Measurements from ENCODE around the gene PDE4B. TPM values are rescaled to one million over a fixed set of nuclear protein-coding genes. Genes with fewer than 3 reads are reported as not detected.
"Not testable (repeated sequence)": the region's sequence is repeated elsewhere in the genome, so short reads cannot be mapped to it uniquely, and the experiment has no call there.

PDE4B gene
- total RNA-seq, 2 donors from 2014 or later = 14.0 to 17.1 TPM

DNA sequence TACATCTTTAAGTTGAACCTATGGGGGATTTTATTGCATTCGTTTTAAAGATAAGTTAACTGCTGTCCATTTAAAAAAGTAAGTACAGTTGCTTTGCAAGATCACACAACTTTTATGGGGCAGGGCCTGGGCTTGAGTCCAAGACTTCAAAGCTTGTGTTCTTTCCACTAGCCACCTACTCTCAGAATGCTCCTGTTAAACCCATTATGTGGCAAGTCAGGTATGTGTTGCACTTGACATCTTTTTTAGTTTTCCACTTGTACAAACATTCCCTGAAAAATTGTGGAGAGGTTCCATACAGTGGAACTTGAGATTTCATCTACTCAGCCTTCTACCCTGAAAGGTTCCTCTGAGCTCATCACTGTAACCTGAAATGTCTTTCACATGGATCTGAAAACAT is 505.8 kb downstream of the PDE4B start:
- no peak for DNase-seq (ENCODE audit: low spot score)
- intact Hi-C loops (cut with DNase I) = no loop called here

DNA sequence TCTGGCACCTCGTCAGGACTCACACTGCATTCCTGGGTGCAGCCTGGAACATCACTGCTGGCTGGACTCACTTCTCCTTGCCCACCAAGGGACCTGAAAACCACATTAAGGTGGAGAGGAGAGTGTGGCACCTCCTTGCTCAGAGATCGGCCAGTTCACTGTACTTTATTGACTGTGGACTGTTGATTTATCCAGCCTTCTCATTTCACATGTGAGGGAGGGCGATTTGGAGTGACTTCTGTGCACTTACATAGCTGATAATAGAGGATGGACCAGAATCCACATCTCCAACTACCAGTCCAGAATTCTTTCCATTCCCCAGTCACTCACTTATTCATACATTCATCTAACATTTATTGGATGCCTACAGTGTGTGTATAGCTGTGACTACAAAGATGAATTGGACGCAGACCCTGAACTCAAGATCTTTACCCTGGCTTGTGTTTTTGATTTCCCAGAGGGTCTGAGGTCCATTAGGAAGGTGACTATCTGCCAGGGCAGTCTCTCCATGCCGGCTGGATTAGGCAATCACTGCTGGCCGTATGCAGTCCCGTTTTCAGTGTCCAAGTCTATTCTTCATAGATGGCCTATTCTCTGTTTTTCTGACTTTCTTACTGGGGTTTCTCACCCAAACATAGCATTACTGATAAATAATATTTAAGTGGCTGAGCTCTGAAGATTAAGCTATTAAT is 507.7 kb downstream of the PDE4B start:
- intact Hi-C loops (cut with DNase I) = no loop called here

DNA sequence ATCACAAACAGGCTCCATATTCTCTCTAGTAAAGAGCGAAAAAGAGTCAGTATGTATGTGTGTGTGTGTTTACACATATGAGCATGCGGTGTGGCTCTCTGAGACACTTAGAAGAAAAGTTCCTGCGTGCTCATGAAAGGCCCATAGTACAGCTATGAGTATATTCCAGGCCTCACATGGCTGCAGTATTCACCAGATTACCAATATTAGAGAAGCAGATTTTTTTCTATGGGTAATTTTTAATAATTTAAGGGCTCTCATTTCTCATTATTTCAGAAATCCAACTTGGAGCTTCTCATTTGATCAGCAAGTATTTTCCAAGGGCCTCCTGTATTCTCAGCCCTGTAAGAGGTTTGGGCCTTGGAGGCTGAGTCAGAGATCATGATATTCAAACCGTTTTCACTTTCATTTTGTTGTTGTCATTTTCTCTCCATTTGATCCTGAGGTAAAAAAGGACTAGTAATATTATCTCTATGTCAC is 508.3 kb downstream of the PDE4B start:
- no peak for DNase-seq (ENCODE audit: low spot score)
- intact Hi-C loops (cut with DNase I) = no loop called here

More for the DNA sequence above, 507.7 kb downstream of the PDE4B start:
- DNase-seq (ENCODE audit: low spot score) = no peak

DNA sequence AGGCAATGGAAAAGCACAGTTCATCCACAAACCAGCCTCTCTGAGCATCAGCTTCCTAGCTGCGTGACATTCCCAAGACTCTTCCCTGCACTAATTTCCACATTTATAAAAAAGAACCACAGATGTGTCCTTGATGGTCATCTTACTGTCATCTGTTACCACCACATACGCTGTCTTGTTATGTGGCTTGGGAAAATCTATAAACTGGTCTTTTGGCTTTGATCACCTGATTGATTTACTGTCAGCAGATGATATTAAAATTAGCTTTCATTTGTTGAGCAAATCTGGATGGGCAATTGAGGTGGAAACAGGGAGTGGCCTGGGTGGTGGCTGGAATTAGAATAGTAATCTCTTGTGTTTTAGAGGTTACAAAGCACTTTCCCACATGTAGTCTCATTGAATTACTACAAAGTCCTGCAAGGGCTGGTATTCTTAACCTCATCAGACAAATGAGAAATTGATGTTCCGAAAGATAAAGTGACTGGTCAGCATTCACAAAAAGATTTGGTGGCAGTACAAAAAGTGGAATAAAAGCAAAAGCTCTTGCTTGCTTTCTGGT is 509.6 kb downstream of the PDE4B start:
- intact Hi-C loops (cut with DNase I) = no loop called here
- DNase-seq (ENCODE audit: low spot score) = no peak

DNA sequence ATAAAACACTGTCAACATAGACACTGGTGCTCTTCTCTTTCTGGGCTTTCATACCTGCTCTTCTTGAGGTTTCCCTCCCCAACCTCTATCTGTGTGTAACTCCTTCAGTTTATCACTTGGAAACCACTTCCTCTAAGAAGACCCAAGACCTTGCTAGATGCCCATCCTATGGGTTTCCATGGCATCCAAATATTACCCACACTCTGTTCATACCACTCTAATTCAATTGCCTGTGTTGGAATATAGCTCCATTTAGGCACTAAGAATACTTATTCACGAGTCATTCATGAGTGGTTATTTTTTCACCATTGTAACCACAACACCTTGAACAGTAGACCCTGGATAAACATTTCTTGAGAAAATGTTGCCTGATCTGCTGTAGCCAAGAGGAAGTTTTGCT is 510.1 kb downstream of the PDE4B start:
- intact Hi-C loops (cut with DNase I) = no loop called here

DNA sequence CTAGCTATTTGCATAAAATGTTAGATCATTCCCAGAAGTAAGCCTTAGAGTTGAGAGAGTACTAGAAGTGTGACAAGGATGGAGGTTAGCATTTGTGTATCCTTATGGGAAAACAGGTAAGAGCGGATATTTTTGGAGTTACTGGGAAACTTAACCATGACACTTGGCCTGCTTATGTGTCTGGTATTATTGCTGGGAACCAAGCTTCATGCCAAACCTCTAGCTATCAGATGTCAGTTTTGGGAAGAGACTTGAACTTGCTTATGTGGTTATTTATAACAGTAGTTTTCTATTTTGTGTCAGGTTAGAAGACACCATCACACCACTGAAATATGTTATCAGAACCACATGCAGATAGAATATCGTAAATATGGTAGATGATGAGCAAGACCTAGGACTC is 511.0 kb downstream of the PDE4B start:
- intact Hi-C loops (cut with DNase I) = no loop called here
- no peak for DNase-seq (ENCODE audit: low spot score)

More for the DNA sequence above, 510.1 kb downstream of the PDE4B start:
- no peak for DNase-seq (ENCODE audit: low spot score)

DNA sequence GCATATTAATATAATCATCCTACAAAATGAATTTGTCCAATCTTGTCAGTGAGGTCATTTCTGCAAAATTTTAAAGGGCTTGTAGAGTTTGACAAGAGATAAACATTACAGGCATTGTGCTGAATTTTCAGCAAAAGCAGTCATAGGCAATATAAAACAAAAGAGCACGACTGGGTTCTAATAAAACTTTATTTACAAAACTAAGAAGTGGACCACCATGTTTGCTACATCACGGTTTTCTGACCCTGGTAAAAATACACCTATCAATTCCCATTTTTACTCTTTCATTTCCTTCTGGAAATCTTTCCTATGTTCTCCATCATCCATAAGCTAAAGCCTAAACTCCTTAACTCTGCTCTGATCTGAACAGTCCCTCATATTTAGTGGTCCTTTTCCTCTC is 511.4 kb downstream of the PDE4B start:
- DNase-seq (ENCODE audit: low spot score) = no peak
- intact Hi-C loops (cut with DNase I) = no loop called here

DNA sequence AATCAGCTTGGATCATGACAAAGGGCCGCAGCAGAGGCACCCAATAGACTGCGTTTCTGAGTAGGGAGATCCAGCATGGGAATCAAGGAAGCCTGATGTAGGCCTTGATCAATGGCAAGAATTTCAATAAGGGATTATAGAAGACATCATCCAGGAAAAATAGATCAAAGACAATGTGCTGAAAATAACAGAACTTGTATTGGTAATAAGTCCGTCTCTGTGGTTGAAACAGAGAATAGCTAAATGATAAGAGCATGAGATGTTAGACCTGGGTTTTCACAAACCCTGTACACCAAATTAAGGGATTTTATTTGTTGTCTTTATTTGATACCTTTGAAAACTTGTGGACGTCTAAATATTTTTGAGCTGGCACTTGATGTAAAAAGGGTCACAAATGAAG is 513.2 kb downstream of the PDE4B start:
- no peak for DNase-seq (ENCODE audit: low spot score)
- intact Hi-C loops (cut with DNase I) = no loop called here

DNA sequence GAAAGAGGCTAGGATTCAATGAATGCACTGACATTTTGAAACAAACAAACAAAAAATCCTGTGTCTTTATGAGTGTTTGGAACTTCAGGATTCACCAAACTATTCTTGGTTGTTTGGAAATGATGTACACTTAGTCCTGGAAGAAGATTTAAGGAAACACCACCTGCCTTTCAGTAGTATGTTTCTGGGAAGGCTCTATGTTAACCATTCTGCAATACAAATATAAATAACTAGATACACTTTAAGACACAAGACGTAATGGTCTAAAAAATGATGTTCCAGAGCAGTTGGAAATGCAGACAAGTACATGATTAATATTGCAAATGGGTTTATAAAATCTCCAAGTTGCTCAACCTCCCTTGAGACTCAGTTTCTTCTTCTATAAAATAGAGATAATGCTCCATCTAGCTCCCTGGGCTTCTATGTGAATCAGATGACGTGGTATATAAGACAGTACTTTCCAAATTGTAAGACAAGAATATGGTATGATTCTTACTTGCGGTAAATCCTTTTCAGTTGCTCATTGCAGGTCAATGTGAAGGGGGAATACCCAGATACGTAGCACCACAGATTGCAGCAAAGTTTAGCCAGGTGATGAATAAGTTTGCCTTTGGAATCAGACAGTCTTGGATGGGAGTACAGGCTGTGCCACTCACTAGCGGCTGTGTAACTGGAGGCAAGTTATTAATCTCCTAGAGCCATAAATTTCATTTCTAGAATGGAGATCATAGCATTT is 516.5 kb downstream of the PDE4B start:
- intact Hi-C loops (cut with DNase I) = no loop called here
- DNase-seq (ENCODE audit: low spot score) = no peak

DNA sequence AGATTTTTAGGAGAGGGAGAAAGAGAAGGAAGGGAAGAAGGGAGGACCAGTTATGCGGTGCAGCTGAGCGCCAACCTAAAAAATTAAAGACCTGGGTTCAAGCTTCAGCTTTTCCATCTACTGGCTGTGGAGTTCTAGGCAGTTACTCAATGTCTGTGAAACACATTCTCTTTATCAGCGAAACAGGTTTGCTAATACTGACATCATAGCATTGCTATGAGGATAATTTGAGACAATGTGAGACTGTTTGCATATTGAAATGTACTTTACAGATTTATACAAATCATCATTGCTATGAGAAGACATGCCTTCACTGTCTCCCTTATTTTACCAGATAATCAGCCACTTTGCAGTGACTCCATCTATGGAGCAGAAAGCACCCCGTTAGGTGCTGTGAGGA is 518.4 kb downstream of the PDE4B start:
- intact Hi-C loops (cut with DNase I) = no loop called here
- DNase-seq (ENCODE audit: low spot score) = no peak

DNA sequence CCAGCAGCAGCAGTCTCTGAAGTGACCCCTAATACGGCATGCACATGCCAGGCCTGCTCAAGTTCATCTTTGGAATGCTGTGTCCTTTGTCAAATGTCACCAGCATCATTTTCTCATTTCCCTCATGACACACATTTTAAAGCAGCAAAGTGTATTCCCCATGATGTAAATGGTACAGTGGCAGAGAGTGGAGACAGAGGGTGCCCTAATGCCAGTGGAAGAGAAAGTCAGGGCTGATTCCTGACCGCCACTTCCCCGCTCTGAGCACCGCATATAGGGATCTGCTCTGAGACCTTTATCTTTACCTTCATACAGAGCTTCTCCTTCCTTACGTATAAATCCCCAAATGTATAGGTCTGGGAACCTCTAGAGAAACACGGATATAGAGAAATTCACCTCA is 518.9 kb downstream of the PDE4B start:
- intact Hi-C loops (cut with DNase I) = no loop called here
- no peak for DNase-seq (ENCODE audit: low spot score)

DNA sequence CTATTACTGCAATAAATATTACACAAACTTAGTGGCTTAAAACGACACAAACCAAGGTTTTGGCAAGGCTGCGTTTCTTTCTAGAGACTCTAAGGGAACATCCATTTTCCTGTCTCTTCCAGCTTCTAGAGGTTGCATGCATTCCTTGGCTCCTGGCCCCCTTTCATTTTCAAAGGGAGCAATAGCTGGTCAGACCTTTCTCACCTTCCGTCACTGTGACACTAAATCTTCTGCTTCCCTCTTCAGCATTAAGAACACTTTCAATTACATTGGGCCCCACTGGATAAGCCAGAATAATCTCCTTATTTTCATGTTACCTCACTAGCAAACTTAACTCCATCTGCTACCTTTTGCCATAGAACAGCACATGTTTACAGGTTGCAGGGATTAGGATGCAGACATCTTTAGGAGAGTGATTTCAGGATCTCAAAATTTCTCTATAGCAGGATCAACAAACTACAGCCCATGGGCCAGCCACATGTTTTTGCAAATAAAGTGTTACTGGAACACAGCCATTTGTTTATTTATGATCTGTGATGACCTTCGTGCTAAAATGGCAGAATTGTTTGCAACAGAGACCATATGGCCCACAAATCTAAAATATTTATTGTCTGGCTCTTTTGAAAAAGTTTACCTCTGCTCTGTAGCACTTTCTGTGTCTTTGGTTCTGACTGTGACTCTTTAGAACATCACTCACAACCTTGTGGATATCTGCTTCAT is 519.7 kb downstream of the PDE4B start:
- no peak for DNase-seq (ENCODE audit: low spot score)
- intact Hi-C loops (cut with DNase I) = no loop called here

DNA sequence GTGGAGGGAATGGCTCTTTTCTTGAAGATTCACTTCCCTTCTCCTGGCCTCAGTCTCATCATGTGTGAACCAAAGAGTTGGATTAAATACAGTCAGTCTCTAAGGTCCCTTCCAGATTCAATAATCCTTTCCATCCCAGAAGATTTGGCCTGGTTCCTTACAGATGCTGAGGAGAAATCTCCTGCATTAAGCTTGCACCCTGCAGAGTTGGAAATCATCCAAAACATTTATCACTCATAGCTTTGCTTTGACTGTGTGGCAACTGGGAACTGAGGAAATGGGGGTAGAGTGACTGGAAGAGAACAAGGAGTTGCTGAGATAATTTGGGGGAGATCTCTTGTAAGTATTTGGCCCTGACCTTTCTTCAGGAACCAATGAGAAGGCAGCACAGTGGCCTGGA is 520.7 kb downstream of the PDE4B start:
- intact Hi-C loops (cut with DNase I) = no loop called here
- no peak for DNase-seq (ENCODE audit: low spot score)

DNA sequence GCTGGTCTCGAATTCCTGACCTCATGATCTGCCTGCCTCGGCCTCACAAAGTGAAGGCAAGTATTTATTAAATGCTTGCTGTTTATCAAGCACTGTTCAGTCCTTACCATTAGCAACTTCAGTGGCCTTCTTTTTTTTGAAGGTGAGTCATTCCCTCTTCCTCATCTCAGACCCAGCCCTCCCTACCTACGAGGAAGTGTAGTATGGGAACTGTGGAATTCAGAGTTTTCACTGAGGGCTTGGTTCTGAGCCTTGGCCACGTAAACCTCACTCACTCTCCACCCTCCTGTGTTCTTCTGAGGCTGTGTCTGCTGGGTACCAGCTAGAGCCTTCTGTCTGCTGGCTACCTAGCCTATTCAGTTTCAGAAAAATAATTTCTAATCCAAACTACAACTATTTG is 523.0 kb downstream of the PDE4B start:
- intact Hi-C loops (cut with DNase I) = no loop called here
- DNase-seq (ENCODE audit: low spot score) = no peak

DNA sequence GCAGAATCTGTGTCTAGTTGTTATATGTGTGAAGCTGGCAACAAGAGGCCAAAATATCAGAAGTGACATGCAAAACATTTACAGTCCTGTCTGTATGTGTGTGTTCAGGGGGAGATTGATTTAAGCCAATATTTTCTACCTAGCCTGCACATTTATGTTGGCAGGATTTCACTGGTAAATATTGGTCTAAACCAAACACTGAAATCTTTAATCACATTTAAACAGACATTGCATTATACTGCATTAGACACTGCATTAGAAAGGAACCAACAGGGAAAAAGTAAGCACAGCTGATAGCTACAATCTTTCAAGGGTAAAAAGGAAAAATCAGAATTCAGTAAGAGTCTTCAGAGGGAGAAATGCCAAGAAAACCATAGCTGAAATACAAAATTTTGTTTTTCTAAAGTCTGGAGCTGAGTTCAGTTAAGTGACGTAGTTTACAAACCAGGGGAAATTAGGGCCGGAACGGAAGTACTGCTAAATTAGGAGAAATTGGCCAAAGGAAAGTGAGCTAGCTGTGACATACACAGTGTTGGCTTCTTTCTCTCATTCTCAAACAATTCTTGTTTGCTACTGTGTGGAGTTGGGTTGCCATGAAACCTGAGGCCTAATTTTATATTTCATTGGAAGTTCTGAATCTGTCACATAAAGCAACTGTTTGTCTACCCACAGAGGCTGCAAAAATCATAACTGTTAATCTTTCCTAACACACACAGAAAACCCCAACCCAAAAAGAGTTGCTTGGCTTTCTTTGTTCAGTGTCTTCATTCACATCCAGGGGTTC is 524.0 kb downstream of the PDE4B start:
- DNase-seq (ENCODE audit: low spot score) = no peak

DNA sequence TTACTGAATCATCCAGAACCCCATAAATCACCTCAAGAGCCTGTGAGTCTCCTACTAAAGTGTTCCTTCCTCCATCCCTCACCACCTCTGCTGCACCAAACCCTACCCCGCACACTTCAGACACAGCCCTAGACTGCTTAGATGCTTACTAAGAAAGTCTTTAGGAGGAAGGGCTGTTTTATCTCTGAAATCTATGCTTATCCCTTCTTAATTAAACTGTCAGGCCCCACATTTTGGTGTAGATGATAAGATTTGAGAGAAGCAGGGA is 524.5 kb downstream of the PDE4B start:
- intact Hi-C loops (cut with DNase I) = no loop called here
- DNase-seq (ENCODE audit: low spot score) = no peak

More for the DNA sequence above, 524.0 kb downstream of the PDE4B start:
- intact Hi-C loops (cut with DNase I) = no loop called here

DNA sequence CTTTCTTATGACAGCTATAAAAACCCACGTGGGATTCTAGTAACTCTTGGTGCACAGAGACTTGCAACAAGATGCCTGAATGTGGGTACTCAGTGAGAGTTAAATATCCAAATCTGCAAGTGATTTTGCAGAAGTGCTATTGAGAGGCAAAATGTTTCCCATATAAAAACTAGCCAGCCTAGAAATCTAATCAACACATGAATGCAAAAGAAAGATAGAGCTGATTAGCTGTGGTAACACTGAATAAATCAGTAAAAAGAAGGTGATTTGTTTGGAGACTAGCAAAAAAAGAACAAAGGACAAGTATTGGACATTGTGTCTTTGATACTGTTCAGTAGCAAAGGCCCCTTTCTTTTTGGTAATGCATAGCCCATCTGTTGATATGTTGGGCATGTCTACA is 527.5 kb downstream of the PDE4B start:
- intact Hi-C loops (cut with DNase I) = no loop called here
- DNase-seq (ENCODE audit: low spot score) = no peak

DNA sequence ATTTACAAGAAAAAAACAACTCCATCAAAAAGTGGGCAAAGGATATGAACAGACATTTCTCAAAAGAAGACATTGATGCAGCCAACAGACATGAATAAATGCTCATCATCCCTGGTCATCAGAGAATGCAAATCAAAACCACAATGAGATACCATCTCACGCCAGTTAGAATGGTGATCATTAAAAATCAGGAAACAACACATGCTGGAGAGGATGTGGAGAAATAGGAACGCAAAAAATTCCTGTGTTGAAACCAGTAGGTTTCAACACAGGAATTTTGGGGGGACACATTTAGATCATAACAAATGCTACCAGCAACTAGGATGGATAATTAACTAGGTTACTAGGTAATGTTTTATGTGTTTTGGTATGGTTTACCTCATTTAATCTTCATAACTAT is 529.8 kb downstream of the PDE4B start:
- intact Hi-C loops (cut with DNase I); DNase-seq (ENCODE audit: low spot score): not testable (repeated sequence)

DNA sequence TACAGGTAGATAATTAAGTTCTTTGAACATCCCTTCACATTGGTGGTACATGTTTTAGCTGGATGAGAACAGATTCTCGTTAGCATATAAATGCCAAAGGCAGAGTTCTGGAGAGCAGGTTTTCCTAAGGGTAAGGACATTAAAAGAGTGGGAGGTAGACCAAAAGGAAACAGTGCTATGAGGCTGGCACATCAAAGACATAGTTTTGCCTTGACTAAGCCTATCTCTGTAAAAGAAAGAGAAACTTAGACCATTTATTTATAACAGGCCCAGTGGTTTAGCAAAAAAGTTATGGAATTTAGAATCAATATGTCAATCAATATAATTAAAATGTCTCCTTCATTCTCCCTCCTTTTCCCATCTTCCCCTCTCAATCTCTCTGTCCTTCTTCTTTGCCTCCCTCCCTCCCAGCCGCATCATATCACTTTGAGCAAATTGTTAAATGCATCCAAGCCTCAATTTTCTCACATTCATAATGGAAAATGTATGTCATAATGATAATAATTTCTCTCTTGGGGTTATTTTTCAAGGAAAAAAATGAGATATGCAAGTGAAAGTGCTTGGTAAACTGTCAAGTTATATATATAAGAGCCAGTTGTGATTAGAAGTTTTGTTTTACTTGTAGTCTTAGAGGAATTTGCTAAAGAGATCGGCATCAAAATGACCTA is 531.4 kb downstream of the PDE4B start:
- DNase-seq (ENCODE audit: low spot score) = no peak
- intact Hi-C loops (cut with DNase I) = no loop called here
